ENCODE results near the gene TSPAN15.

The TSPAN15 gene

DNA sequence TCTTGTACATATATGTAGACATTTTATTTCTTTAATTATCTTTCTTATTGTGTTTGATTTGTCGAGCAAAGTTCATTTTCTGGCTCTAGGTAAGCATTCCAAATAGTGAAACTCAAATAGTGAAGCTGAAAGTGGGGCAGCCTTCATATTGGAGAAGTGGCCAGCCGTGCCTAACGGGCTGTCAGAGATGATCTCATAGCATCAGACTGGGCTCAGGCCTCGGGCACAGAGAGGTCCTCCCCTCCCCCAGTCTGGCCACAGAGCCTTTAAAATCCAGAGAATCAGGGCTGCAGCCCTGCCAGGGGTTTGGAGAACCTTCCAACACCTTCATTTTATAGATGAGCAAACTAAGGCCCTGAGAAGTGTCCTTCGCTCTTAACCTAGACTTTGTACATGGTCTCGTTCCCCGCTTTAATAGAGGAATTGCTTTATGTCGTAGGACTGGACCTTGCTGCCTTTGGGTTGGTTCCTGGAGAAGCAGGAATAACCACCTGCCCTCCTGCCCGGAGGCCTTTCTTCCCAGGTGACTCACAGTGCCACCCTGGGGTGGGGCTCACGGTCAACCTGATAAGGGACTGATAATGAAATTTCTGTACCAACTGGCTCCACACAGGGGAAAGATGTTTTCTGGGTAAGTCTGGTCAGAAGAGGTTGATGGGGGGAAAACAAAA, 7.3 kb downstream of the TSPAN15 start:
- Histone ChIP-seq H3K4me1 (ENCODE audit: control insufficient read depth, insufficient read depth, low read length) (peaks cover 3% of the 10 kb centered on the region; the same call in 1 of the 2 replicates), H3K9me3 (ENCODE audit: control insufficient read depth, insufficient read depth, low read depth, low read length) (no peaks in the 10 kb centered on the region), H3K4me3 (ENCODE audit: low read depth, low read length) (no peak overlapping the region), H3K27ac (ENCODE audit: extremely low read depth, low read depth, low read length) (no peak overlapping the region), H3K36me3 (ENCODE audit: control insufficient read depth in 2 of 2, insufficient read depth in 1 of 2, low read length in 2 of 2) (peaks cover 0 to 7% of the 10 kb centered on the region in 2 experiments; a peak in 2 of 3 replicates)
- ChIA-PET CTCF (interaction anchor here (0.6 to 1.6 kb wide), 3 partner anchors 9 to 70 kb away, joined by 3 to 7 read pairs (median 3); no protein-coding TSS in a partner anchor), POLR2A (interaction anchor here (0.6 kb wide), 1 partner anchor 18 kb away, joined by 3 read pairs; no protein-coding TSS in a partner anchor)
- peak; percentile 38; the same call in 1 of the 2 replicates for TF ChIP-seq ZBTB8A (tag by site-specific recombination; IDR thresholded peaks at IDR 0.05)
- no peak for TF ChIP-seq KLF16 (tag by site-specific recombination; IDR thresholded peaks at IDR 0.05)
- no peak for TF ChIP-seq ZNF473 (tag by site-specific recombination; IDR thresholded peaks at IDR 0.05)
- no peak for TF ChIP-seq ZNF416 (tag by site-specific recombination; IDR thresholded peaks at IDR 0.05)
- TF ChIP-seq, protein P1, sequence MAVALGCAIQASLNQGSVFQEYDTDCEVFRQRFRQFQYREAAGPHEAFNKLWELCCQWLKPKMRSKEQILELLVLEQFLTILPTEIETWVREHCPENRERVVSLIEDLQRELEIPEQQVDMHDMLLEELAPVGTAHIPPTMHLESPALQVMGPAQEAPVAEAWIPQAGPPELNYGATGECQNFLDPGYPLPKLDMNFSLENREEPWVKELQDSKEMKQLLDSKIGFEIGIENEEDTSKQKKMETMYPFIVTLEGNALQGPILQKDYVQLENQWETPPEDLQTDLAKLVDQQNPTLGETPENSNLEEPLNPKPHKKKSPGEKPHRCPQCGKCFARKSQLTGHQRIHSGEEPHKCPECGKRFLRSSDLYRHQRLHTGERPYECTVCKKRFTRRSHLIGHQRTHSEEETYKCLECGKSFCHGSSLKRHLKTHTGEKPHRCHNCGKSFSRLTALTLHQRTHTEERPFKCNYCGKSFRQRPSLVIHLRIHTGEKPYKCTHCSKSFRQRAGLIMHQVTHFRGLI (tag by site-specific recombination; IDR thresholded peaks at IDR 0.05), result peak; percentile 72; the same call in 1 of the 2 replicates
- peak; percentile 33; the same call in 1 of the 2 replicates for TF ChIP-seq ZNF629 (tag by site-specific recombination; IDR thresholded peaks at IDR 0.05)
- no peak for TF ChIP-seq ZNF747 (tag by site-specific recombination; IDR thresholded peaks at IDR 0.05)
- no peak for TF ChIP-seq GLIS2 (tag by site-specific recombination; IDR thresholded peaks at IDR 0.05)

DNA sequence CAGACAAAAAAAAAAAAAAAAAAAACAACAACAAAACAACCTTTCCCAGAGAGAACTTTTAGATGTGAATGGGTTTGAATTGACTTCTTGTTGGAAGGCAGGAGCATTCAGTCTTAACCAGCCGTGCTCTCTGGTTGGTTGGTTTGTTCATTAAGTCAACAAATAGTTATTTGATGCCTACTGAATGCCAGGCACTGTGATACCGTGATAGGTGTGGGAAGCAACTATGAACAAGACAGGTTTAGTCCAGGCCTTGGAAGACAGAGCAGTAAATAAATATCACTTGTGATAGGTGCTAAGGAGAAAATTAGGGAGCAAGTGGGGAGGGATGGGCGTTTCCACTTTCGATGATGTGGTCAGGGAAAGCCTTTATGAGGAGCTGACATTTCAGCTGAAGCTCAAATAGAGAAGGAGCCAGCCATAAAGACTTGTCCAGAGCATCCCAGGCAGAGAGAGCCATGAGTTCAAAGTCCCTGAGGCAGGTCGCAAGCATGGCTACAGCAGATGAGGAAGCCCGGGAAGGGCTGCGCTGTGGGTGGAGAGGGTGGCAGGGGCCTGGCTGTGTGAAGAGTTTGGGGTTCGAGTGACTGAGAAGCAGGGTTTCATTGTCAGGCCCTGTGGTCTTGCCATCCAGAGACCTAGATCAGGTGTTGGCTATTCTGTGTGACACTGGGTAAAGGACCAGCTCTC, 8.0 kb downstream of the TSPAN15 start:
- Histone ChIP-seq H3K4me3 (ENCODE audit: low read depth, low read length) (no peak overlapping the region), H3K36me3 (ENCODE audit: control insufficient read depth in 2 of 2, insufficient read depth in 1 of 2, low read length in 2 of 2) (peaks cover 0 to 7% of the 10 kb centered on the region in 2 experiments; a peak in 2 of 3 replicates), H3K27ac (ENCODE audit: extremely low read depth, low read depth, low read length) (no peak overlapping the region), H3K4me1 (ENCODE audit: control insufficient read depth, insufficient read depth, low read length) (peaks cover 3% of the 10 kb centered on the region; the same call in 1 of the 2 replicates), H3K9me3 (ENCODE audit: control insufficient read depth, insufficient read depth, low read depth, low read length) (no peaks in the 10 kb centered on the region)
- ChIA-PET POLR2A (no interaction called here), CTCF (interaction anchor here (0.6 to 1.5 kb wide), 3 partner anchors 8 to 57 kb away, joined by 3 to 6 read pairs (median 4); partner anchors contain the start of gene TSPAN15)
- TF ChIP-seq ZNF221 (tag by site-specific recombination; IDR thresholded peaks at IDR 0.05; ENCODE audit: borderline replicate concordance) (no peak), EGR2 (tag by site-specific recombination; IDR thresholded peaks at IDR 0.05; ENCODE audit: low read depth) (no peak), ZNF610 (tag by site-specific recombination; IDR thresholded peaks at IDR 0.05; ENCODE audit: borderline replicate concordance) (no peak), ZNF155 (tag by site-specific recombination; IDR thresholded peaks at IDR 0.05) (no peak), ZBTB48 (tag by site-specific recombination; IDR thresholded peaks at IDR 0.05) (no peak), TRIM28 (IDR thresholded peaks at IDR 0.05; ENCODE audit: borderline replicate concordance, low read length) (no peak), ZNF530 (tag by site-specific recombination; IDR thresholded peaks at IDR 0.05; ENCODE audit: low read depth) (no peak), TCF7L2 (IDR thresholded peaks at IDR 0.05; ENCODE audit: borderline replicate concordance, low read depth, low read length) (no peak), ZSCAN23 (tag by site-specific recombination; IDR thresholded peaks at IDR 0.05) (no peak), ZFP69B (tag by site-specific recombination; IDR thresholded peaks at IDR 0.05) (no peak), ZBTB21 (tag by site-specific recombination; IDR thresholded peaks at IDR 0.05) (no peak), SETDB1 (IDR thresholded peaks at IDR 0.05; ENCODE audit: insufficient read length, low read length) (no peak), ZNF664 (tag by site-specific recombination; IDR thresholded peaks at IDR 0.05) (no peak), ZNF658 (tag by site-specific recombination; IDR thresholded peaks at IDR 0.05) (no peak), ZBTB17 (tag by site-specific recombination; IDR thresholded peaks at IDR 0.05) (no peak)
- TF ChIP-seq, protein P2, sequence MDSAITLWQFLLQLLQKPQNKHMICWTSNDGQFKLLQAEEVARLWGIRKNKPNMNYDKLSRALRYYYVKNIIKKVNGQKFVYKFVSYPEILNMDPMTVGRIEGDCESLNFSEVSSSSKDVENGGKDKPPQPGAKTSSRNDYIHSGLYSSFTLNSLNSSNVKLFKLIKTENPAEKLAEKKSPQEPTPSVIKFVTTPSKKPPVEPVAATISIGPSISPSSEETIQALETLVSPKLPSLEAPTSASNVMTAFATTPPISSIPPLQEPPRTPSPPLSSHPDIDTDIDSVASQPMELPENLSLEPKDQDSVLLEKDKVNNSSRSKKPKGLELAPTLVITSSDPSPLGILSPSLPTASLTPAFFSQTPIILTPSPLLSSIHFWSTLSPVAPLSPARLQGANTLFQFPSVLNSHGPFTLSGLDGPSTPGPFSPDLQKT (IDR thresholded peaks at IDR 0.05; ENCODE audit: borderline replicate concordance, low read depth, low read length), result no peak
- TF ChIP-seq, protein P3, sequence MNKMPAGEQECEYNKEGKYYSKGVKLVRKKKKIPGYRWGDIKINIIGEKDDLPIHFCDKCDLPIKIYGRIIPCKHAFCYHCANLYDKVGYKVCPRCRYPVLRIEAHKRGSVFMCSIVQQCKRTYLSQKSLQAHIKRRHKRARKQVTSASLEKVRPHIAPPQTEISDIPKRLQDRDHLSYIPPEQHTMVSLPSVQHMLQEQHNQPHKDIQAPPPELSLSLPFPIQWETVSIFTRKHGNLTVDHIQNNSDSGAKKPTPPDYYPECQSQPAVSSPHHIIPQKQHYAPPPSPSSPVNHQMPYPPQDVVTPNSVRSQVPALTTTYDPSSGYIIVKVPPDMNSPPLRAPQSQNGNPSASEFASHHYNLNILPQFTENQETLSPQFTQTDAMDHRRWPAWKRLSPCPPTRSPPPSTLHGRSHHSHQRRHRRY (tag by site-specific recombination; IDR thresholded peaks at IDR 0.05), result no peak
- TF ChIP-seq, protein P4, sequence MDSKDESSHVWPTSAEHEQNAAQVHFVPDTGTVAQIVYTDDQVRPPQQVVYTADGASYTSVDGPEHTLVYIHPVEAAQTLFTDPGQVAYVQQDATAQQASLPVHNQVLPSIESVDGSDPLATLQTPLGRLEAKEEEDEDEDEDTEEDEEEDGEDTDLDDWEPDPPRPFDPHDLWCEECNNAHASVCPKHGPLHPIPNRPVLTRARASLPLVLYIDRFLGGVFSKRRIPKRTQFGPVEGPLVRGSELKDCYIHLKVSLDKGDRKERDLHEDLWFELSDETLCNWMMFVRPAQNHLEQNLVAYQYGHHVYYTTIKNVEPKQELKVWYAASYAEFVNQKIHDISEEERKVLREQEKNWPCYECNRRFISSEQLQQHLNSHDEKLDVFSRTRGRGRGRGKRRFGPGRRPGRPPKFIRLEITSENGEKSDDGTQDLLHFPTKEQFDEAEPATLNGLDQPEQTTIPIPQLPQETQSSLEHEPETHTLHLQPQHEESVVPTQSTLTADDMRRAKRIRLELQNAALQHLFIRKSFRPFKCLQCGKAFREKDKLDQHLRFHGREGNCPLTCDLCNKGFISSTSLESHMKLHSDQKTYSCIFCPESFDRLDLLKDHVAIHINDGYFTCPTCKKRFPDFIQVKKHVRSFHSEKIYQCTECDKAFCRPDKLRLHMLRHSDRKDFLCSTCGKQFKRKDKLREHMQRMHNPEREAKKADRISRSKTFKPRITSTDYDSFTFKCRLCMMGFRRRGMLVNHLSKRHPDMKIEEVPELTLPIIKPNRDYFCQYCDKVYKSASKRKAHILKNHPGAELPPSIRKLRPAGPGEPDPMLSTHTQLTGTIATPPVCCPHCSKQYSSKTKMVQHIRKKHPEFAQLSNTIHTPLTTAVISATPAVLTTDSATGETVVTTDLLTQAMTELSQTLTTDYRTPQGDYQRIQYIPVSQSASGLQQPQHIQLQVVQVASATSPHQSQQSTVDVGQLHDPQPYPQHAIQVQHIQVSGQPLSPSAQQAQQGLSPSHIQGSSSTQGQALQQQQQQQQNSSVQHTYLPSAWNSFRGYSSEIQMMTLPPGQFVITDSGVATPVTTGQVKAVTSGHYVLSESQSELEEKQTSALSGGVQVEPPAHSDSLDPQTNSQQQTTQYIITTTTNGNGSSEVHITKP (tag by site-specific recombination; IDR thresholded peaks at IDR 0.05), result no peak
